ENCODE results near the gene PDXK. TPM values are rescaled to one million over a fixed set of nuclear protein-coding genes. Genes with fewer than 3 reads are reported as not detected.

Gene PDXK
- total and polyA plus RNA-seq, 10 of the 15 experiments (the other 5 are each of a cell fraction or from before 2014, with no cell fraction given): 3.7 to 141 (median 60.0) TPM

DNA sequence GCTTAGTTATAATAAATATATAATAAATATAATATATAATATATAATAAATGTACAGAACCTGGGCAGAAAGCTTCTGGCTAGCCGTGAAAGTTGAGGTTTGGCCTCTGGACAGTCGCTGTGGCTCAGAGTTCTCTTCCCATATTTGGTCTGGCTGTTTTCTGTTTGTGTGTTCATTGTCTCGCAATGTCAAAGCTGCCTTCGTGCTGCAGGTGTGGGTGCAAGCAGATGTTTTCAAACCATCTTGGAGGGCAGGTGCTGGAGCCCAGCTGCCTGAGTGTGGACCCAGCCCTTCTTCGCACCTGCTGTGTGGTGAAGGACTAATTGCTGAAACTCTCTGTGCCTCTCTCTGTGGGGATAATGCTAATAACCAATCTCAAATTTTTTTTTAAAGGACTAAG, 60.7 kb downstream of the PDXK start (continued):
- TF ChIP-seq BCL11A (IDR thresholded peaks at IDR 0.05; ENCODE audit: low read depth, low read length) (no peak), BHLHE40 (IDR thresholded peaks at IDR 0.05; ENCODE audit: borderline replicate concordance in 1 of 2, low read depth in 2 of 2, low read length in 1 of 2) (peak in 1 of 2 experiments; percentile 67; a peak in 2 of 4 replicates), SMAD1 (IDR thresholded peaks at IDR 0.05; ENCODE audit: low read depth, partially characterized antibody) (no peak), PML (IDR thresholded peaks at IDR 0.05; ENCODE audit: low read length) (no peak), NBN (IDR thresholded peaks at IDR 0.05) (no peak), CREM (IDR thresholded peaks at IDR 0.05; ENCODE audit: low read depth) (no peak), SMARCA5 (IDR thresholded peaks at IDR 0.05) (peak; percentile 32; the same call in 1 of the 2 replicates), EP300 (IDR thresholded peaks at IDR 0.05; ENCODE audit: borderline replicate concordance in 1 of 2, control insufficient read depth in 1 of 2, low read depth in 2 of 2, low read length in 2 of 2) (peak in 1 of 2 experiments; percentile 73; a peak in 1 of 4 replicates), MTA3 (IDR thresholded peaks at IDR 0.05; ENCODE audit: borderline replicate concordance, low read length) (no peak), ZSCAN29 (IDR thresholded peaks at IDR 0.05) (no peak), SREBF1 (IDR thresholded peaks at IDR 0.05; ENCODE audit: low read length) (no peak), SRF (IDR thresholded peaks at IDR 0.05; ENCODE audit: low read depth in 2 of 2, low read length in 2 of 2) (0 out of 4 replicates have a peak, but pooled peaks of 1 of the 2 experiments have one; percentile 64), NFYA (IDR thresholded peaks at IDR 0.05; ENCODE audit: borderline replicate concordance, low read depth, low read length) (no peak), TARDBP (IDR thresholded peaks at IDR 0.05; ENCODE audit: borderline replicate concordance) (no peak), NR2F1 (conservative IDR thresholded peaks at IDR 0.05) (0 out of 2 replicates have a peak, but pooled peaks have one; percentile 10), SMAD5 (IDR thresholded peaks at IDR 0.05; ENCODE audit: low read depth) (no peak), YBX1 (IDR thresholded peaks at IDR 0.05) (no peak), NRF1 (conservative IDR thresholded peaks at IDR 0.05; ENCODE audit: low read depth, low read length) (no peak), FOXK2 (IDR thresholded peaks at IDR 0.05) (no peak)

Measured in GM12878 (cell line).